Calu3 (cell line): ENCODE results near the gene SV2C. TPM values are rescaled to one million over a fixed set of nuclear protein-coding genes. Genes with fewer than 3 reads are reported as not detected.

Experiments used
- BruUV-seq: library from RNA; stranded (reverse); fragments of 400-500 nt; replicated peaks from 2 replicates; lab custom pipeline; 2021; lab: Mats Ljungman, UMichigan
- CTCF ChIA-PET: fragments of 300-600 bp; sonication (Branson Sonifier 250); formaldehyde crosslinking; loops from one replicate; lab custom pipeline; 2022; ENCODE audit warnings: antibody characterized with exemption; lab: Charles Lee
- DNase-seq: peaks from one replicate; pipeline ENCODE4 v3.0.0; 2022
- H3K27ac Mint-ChIP-seq: one replicate; pipeline ENCODE4 v1.8.0; 2022; ENCODE audit warnings: mixed read lengths; ENCODE audit not compliant: unreplicated experiment
- H3K27me3 Mint-ChIP-seq: one replicate; pipeline ENCODE4 v1.8.0; 2022; ENCODE audit warnings: mixed read lengths; ENCODE audit not compliant: unreplicated experiment
- H3K36me3 Mint-ChIP-seq: one replicate; pipeline ENCODE4 v1.8.0; 2022; ENCODE audit warnings: mild to moderate bottlenecking, moderate library complexity, mixed read lengths; ENCODE audit not compliant: insufficient read depth, unreplicated experiment
- H3K4me1 Mint-ChIP-seq: one replicate; pipeline ENCODE4 v1.8.0; 2022; ENCODE audit warnings: mild to moderate bottlenecking, low read depth, mixed read lengths; ENCODE audit not compliant: unreplicated experiment
- H3K4me3 Mint-ChIP-seq: one replicate; pipeline ENCODE4 v1.8.0; 2022; ENCODE audit warnings: mild to moderate bottlenecking, low read depth, moderate library complexity, mixed read lengths; ENCODE audit not compliant: unreplicated experiment
- H3K9me3 Mint-ChIP-seq: one replicate; pipeline ENCODE4 v1.8.0; 2022; ENCODE audit warnings: low read depth, mixed read lengths; ENCODE audit not compliant: unreplicated experiment
- CTCF ChIP-seq: fragments of 200-600 bp; IDR thresholded peaks from one replicate; pipeline ENCODE4 v1.8.0; 2022; ENCODE audit warnings: antibody characterized with exemption; ENCODE audit not compliant: unreplicated experiment
- intact Hi-C: fragments of 100-400 bp; cut with micrococcal nuclease; formaldehyde crosslinking; loops from one replicate; pipeline ENCODE4 v1.10.0; 2022; ENCODE audit not compliant: unreplicated experiment
- total RNA-seq: library from RNA; stranded (reverse); gene quantifications from 2 replicates; pipeline ENCODE4 v1.2.3, GENCODE V29; 2022

SV2C gene
- total RNA-seq, 1 experiment from 2014 or later = 0.90 TPM

GRCh38 chr5:76363352-76364225 is 280.4 kb downstream of the SV2C start:
- Mint-ChIP-seq H3K4me3 (no peak overlapping the region), H3K36me3 (no peaks in the 10 kb centered on the region), H3K9me3 (no peaks in the 10 kb centered on the region), H3K4me1 (peaks cover 7% of the 10 kb centered on the region), H3K27ac (no peak overlapping the region), H3K27me3 (peaks cover 5% of the 10 kb centered on the region)
- intact Hi-C loops = no loop called here
- CTCF ChIA-PET = no interaction called here
- BruUV-seq = no TSS peak
- DNase-seq = peak; percentile 59
- TF ChIP-seq CTCF = no peak

- intact Hi-C loops = no loop called here
- Mint-ChIP-seq H3K9me3 (peaks cover 3% of the 10 kb centered on the region), H3K27ac (no peak overlapping the region), H3K27me3 (no peaks in the 10 kb centered on the region), H3K36me3 (no peaks in the 10 kb centered on the region), H3K4me3 (no peak overlapping the region), H3K4me1 (peaks cover 13% of the 10 kb centered on the region)
- TF ChIP-seq CTCF = no peak
- no peak for DNase-seq
- CTCF ChIA-PET = no interaction called here
- BruUV-seq = no TSS peak
Measured at GRCh38 chr5:76364226-76364589, 281.0 kb downstream of the SV2C start.

GRCh38 chr5:76365561-76365960 is 282.4 kb downstream of the SV2C start:
- Mint-ChIP-seq H3K9me3 (peaks cover 3% of the 10 kb centered on the region), H3K27ac (no peak overlapping the region), H3K4me3 (no peak overlapping the region), H3K36me3 (no peaks in the 10 kb centered on the region), H3K4me1 (peaks cover 14% of the 10 kb centered on the region), H3K27me3 (no peaks in the 10 kb centered on the region)
- intact Hi-C loops = no loop called here
- TF ChIP-seq CTCF = no peak
- DNase-seq = no peak
- no TSS peak for BruUV-seq
- CTCF ChIA-PET = no interaction called here

GRCh38 chr5:76366596-76366995 is 283.4 kb downstream of the SV2C start:
- H3K4me3 Mint-ChIP-seq = no peak overlapping the region
- no peaks in the 10 kb centered on the region for H3K27me3 Mint-ChIP-seq
- CTCF ChIA-PET = interaction anchor here (0.6 kb wide), 1 partner anchor 206 kb away, joined by 6 read pairs; no protein-coding TSS in a partner anchor
- intact Hi-C loops = no loop called here
- no peak overlapping the region for H3K27ac Mint-ChIP-seq
- no peak for DNase-seq
- BruUV-seq = no TSS peak
- no peaks in the 10 kb centered on the region for H3K36me3 Mint-ChIP-seq
- peaks cover 3% of the 10 kb centered on the region for H3K9me3 Mint-ChIP-seq
- H3K4me1 Mint-ChIP-seq = peaks cover 8% of the 10 kb centered on the region
- TF ChIP-seq CTCF = no peak
